Mucosa of stomach (tissue), 1 donor: Measurements from ENCODE around the gene CCDC66.

ENCODE experiments used
- H3K27me3 ChIP-seq: one replicate; pipeline ENCODE4 v1.7.0; 2013; ENCODE audit warnings: mild to moderate bottlenecking, low read length; ENCODE audit not compliant: control insufficient read depth, insufficient read depth
- H3K36me3 ChIP-seq: one replicate; pipeline ENCODE4 v1.7.0; 2013; ENCODE audit warnings: low read length; ENCODE audit not compliant: control insufficient read depth, insufficient read depth
- H3K4me1 ChIP-seq: one replicate; pipeline ENCODE4 v1.7.0; 2013; ENCODE audit warnings: mild to moderate bottlenecking, low read length; ENCODE audit not compliant: control insufficient read depth, insufficient read depth
- H3K4me3 ChIP-seq: one replicate; pipeline ENCODE4 v1.7.0; 2013; ENCODE audit warnings: low read length
- H3K9ac ChIP-seq: one replicate; pipeline ENCODE4 v1.7.0; 2013; ENCODE audit warnings: mild to moderate bottlenecking, low read length, moderate library complexity
- H3K9me3 ChIP-seq: one replicate; pipeline ENCODE4 v1.7.0; 2013; ENCODE audit warnings: mild to moderate bottlenecking, low read length, moderate library complexity; ENCODE audit not compliant: control insufficient read depth
- donor health status: Pancreatic carcinoma.

CCDC66 gene

GRCh38 chr3:56629047-56629446 is 72.1 kb downstream of the CCDC66 start:
- no peak overlapping the region for H3K9ac ChIP-seq
- no peaks in the 10 kb centered on the region for H3K36me3 ChIP-seq
- no peaks in the 10 kb centered on the region for H3K27me3 ChIP-seq
- peaks cover 14% of the 10 kb centered on the region for H3K4me1 ChIP-seq
- H3K4me3 ChIP-seq, result no peak overlapping the region
- no peaks in the 10 kb centered on the region for H3K9me3 ChIP-seq

- Histone ChIP-seq H3K9me3 (no peaks in the 10 kb centered on the region), H3K27me3 (no peaks in the 10 kb centered on the region), H3K9ac (no peak overlapping the region), H3K36me3 (no peaks in the 10 kb centered on the region), H3K4me3 (no peak overlapping the region), H3K4me1 (peaks cover 14% of the 10 kb centered on the region)
Observed at GRCh38 chr3:56629451-56629850, 72.5 kb downstream of the CCDC66 start.

DNA sequence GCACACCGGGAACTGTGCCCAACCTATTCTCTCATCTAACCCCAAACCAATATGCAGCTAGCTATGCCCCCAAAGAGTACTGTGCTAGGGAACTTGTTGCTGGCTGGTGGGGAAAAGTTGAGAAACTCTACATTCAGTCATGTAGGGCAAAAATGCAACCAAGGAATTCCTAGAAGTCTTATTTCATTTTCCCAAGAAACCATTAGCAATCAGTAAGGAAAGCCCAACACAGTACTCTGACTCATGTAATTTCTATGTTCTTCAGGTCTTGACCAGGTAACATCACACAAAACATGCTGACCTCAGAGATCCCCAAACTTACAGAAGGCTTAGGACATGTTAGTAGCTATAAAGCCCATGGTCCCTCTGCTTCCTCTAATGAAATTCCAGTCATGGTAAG is 74.0 kb downstream of the CCDC66 start:
- no peaks in the 10 kb centered on the region for H3K9me3 ChIP-seq
- H3K36me3 ChIP-seq, result no peaks in the 10 kb centered on the region

GRCh38 chr3:56633181-56633580 is 76.2 kb downstream of the CCDC66 start:
- Histone ChIP-seq H3K9me3 (no peaks in the 10 kb centered on the region), H3K36me3 (no peaks in the 10 kb centered on the region), H3K4me1 (peaks cover 14% of the 10 kb centered on the region), H3K4me3 (no peak overlapping the region), H3K27me3 (no peaks in the 10 kb centered on the region), H3K9ac (no peak overlapping the region)

More for the DNA sequence above, 74.0 kb downstream of the CCDC66 start:
- Histone ChIP-seq H3K4me1 (peaks cover 14% of the 10 kb centered on the region), H3K27me3 (no peaks in the 10 kb centered on the region), H3K4me3 (no peak overlapping the region), H3K9ac (no peak overlapping the region)

- no peaks in the 10 kb centered on the region for H3K27me3 ChIP-seq
- H3K9me3 ChIP-seq, result no peaks in the 10 kb centered on the region
- H3K4me1 ChIP-seq, result peaks cover 11% of the 10 kb centered on the region
- no peak overlapping the region for H3K9ac ChIP-seq
- peaks cover 4% of the 10 kb centered on the region for H3K36me3 ChIP-seq
- H3K4me3 ChIP-seq, result no peak overlapping the region
Observed at GRCh38 chr3:56633602-56634535, 76.9 kb downstream of the CCDC66 start.

GRCh38 chr3:56645407-56645806 is 88.4 kb downstream of the CCDC66 start:
- H3K27me3 ChIP-seq, result no peaks in the 10 kb centered on the region
- no peaks in the 10 kb centered on the region for H3K36me3 ChIP-seq
- no peaks in the 10 kb centered on the region for H3K9me3 ChIP-seq
- H3K4me3 ChIP-seq, result no peak overlapping the region
- no peak overlapping the region for H3K9ac ChIP-seq
- H3K4me1 ChIP-seq, result no peaks in the 10 kb centered on the region

DNA sequence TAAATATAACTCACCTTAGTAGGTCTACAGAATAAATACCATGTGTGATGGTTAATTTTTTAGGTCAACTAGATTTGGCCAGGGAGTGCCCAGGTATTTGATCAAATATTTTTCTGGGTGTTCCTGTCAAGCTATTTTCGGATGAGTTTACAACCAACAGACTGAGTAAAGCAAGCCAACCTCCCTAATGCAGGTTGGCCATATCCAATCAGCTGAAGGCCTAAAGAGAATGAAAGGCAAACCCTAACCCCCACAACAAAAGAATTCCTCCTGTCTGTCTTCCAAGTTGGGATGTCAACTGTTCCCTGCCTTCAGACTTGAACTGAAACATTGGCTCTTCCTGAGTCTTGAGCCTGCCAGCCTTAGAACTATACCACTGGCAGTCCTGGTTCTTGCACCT is 97.5 kb downstream of the CCDC66 start:
- Histone ChIP-seq H3K9ac (no peak overlapping the region), H3K27me3 (no peaks in the 10 kb centered on the region), H3K36me3 (no peaks in the 10 kb centered on the region), H3K4me3 (no peak overlapping the region), H3K9me3 (no peaks in the 10 kb centered on the region), H3K4me1 (peaks cover 4% of the 10 kb centered on the region)

DNA sequence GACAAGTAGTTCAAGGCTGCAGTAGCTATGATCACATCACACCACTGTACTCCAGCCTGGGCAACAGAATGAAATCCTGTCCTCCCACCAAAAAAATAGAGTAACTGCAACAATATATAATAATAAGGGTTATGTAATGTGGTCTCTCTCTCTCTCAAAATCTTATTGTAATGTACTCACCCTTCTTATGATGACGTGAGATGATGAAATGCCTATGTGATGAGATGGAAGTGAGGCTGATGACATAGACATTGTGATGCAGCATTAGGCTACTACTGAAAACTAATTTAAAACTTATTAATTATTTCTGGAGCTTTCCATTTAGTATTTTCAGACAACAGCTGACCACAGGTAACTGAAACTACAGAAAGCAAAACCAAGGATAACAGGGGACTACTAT is 98.7 kb downstream of the CCDC66 start:
- H3K36me3 ChIP-seq, result peaks cover under 1% of the 10 kb centered on the region
- H3K9ac ChIP-seq, result no peak overlapping the region
- peaks cover 4% of the 10 kb centered on the region for H3K4me1 ChIP-seq

GRCh38 chr3:56664823-56665222 is 107.8 kb downstream of the CCDC66 start:
- peaks cover 12% of the 10 kb centered on the region for H3K36me3 ChIP-seq
- no peak overlapping the region for H3K4me3 ChIP-seq
- H3K9ac ChIP-seq, result no peak overlapping the region
- no peaks in the 10 kb centered on the region for H3K9me3 ChIP-seq
- no peaks in the 10 kb centered on the region for H3K27me3 ChIP-seq
- no peaks in the 10 kb centered on the region for H3K4me1 ChIP-seq

More for the DNA sequence above, 98.7 kb downstream of the CCDC66 start:
- no peaks in the 10 kb centered on the region for H3K9me3 ChIP-seq
- no peak overlapping the region for H3K4me3 ChIP-seq
- no peaks in the 10 kb centered on the region for H3K27me3 ChIP-seq

DNA sequence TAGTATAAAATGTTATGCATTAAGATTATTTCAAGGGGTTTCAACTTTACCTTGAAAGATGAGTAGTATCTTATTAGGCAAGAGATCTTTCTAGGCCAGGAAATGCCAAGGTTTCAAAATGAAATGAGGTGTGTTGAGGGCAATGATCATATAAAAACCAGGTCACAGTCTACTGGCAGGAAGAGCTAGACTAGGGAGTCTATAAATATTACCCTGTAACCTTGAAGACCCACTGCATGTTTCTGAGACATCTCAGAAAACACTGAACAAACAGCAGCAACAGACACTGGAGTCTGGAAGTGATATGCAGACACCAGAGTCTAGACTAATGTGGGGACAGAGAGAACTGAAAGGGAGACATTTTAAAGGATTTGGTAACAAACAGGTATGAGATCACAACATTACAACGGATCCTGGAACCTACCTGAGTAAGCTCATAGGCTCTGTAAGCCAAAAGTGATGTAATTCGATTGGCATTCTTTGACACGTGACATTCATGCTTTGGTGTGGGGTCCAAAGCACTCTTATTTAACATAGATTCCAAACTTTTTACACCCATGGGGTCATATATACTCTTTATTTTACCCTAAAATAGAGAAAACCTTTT is 111.1 kb downstream of the CCDC66 start:
- peaks cover 6% of the 10 kb centered on the region for H3K36me3 ChIP-seq

More for the DNA sequence above, 111.1 kb downstream of the CCDC66 start:
- Histone ChIP-seq H3K9ac (no peak overlapping the region), H3K4me1 (no peaks in the 10 kb centered on the region), H3K27me3 (no peaks in the 10 kb centered on the region), H3K4me3 (no peak overlapping the region), H3K9me3 (no peaks in the 10 kb centered on the region)
